ENCODE data around the gene FOSL2. TPM values are rescaled to one million over a fixed set of nuclear protein-coding genes. Genes with fewer than 3 reads are reported as not detected.
"Not testable (repeated sequence)": the region's sequence is repeated elsewhere in the genome, so short reads cannot be mapped to it uniquely, and the experiment has no call there.

FOSL2 gene
- total RNA-seq, 2 donors from 2014 or later = 44.5 to 52.5 TPM

GRCh38 chr2:28360718-28361293, 31.9 kb upstream of the FOSL2 start:
- Mint-ChIP-seq H3K4me1 (ENCODE audit: low read depth in 2 of 2) (peaks cover 62 to 69% of the 10 kb centered on the region in 2 donors), H3K4me3 (peak overlapping the region; percentile 62), H3K9me3 (no peaks in the 10 kb centered on the region), H3K36me3 (no peaks in the 10 kb centered on the region), H3K27me3 (no peaks in the 10 kb centered on the region), H3K27ac (peak overlapping the region; percentile 67 to 96)
- DNase-seq (ENCODE audit: low spot score) (peak; percentile 49), ATAC-seq (no peak)

GRCh38 chr2:28361991-28362710, 30.5 kb upstream of the FOSL2 start:
- peak overlapping the region; percentile 37 to 96 for H3K27ac Mint-ChIP-seq
- H3K36me3 Mint-ChIP-seq = no peaks in the 10 kb centered on the region
- H3K9me3 Mint-ChIP-seq = no peaks in the 10 kb centered on the region
- H3K4me3 Mint-ChIP-seq = peak overlapping the region; percentile 32
- H3K4me1 Mint-ChIP-seq (ENCODE audit: low read depth in 2 of 2) = peaks cover 71 to 77% of the 10 kb centered on the region in 2 donors
- ATAC-seq = no peak
- H3K27me3 Mint-ChIP-seq = no peaks in the 10 kb centered on the region
- DNase-seq (ENCODE audit: low spot score) = peak; percentile 25

- DNase-seq (ENCODE audit: low spot score) = peak; percentile 54
- no peak for ATAC-seq
- Mint-ChIP-seq H3K27me3 (no peaks in the 10 kb centered on the region), H3K9me3 (no peaks in the 10 kb centered on the region), H3K27ac (peak overlapping the region in 1 of 2 donors; percentile 96), H3K4me3 (no peak overlapping the region), H3K4me1 (ENCODE audit: low read depth in 2 of 2) (peaks cover 77 to 80% of the 10 kb centered on the region in 2 donors), H3K36me3 (no peaks in the 10 kb centered on the region)
Observed at GRCh38 chr2:28362991-28363521, 29.6 kb upstream of the FOSL2 start.

DNA sequence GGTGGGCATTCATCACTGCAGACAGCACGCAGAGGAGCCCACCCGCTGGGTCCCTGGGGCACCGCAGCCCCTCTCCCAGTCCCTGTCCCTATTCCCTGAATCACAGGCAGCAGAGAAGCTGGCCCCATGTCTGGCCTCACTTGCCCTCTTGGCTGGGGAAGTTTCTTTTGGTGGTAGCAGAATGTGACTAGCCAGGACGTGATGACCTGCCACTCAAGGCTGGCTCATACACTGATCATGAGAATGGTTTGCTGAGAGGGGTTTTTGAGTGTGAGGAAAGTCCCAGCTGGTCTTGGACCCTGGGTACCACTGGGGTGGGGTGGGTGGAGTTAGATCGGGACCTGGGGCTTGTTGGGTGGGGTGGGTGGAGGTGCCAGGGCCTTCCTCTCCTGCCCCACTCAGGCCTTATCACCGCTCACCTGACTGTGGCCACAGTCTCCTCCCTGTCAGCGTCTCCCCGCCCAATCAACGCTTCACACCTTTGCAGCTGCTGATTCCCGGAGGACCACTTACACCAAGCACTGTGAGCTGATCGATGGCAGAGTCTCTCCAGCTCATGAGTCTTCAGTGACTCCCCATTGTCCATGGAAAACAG, 28.9 kb upstream of the FOSL2 start:
- Mint-ChIP-seq H3K4me1 (ENCODE audit: low read depth in 2 of 2) (peaks cover 74 to 80% of the 10 kb centered on the region in 2 donors), H3K27ac (peak overlapping the region in 1 of 2 donors; percentile 76), H3K9me3 (no peaks in the 10 kb centered on the region), H3K27me3 (no peaks in the 10 kb centered on the region), H3K36me3 (no peaks in the 10 kb centered on the region), H3K4me3 (no peak overlapping the region)
- DNase-seq (ENCODE audit: low spot score) (no peak), ATAC-seq (no peak)

DNA sequence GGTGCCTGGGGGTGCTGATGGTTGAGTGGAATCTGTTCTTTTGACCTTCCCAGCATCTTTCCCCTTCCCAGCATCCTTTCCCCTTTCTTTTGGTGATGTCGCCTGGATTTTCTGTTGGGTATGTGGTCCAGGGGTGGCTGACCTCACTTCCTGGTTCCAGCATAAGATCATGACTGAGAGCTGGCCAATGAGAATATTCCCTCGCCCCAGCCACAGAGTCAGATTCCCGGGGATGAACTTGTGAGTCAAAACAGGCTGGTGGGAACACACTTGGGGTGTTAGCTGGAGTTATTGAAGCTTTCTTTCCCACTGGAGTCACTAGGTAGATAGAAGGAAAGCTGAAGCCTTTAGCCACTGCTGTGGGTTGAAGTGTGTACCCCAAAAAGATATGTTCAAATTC, 28.0 kb upstream of the FOSL2 start:
- DNase-seq (ENCODE audit: low spot score) (no peak), ATAC-seq (no peak)
- Mint-ChIP-seq H3K9me3 (no peaks in the 10 kb centered on the region), H3K4me3 (no peak overlapping the region), H3K27me3 (no peaks in the 10 kb centered on the region), H3K4me1 (ENCODE audit: low read depth in 2 of 2) (peaks cover 66 to 75% of the 10 kb centered on the region in 2 donors), H3K27ac (peak overlapping the region; percentile 33 to 76), H3K36me3 (no peaks in the 10 kb centered on the region)

- Mint-ChIP-seq H3K36me3 (no peaks in the 10 kb centered on the region), H3K9me3 (no peaks in the 10 kb centered on the region), H3K4me1 (ENCODE audit: low read depth in 2 of 2) (peaks cover 61 to 71% of the 10 kb centered on the region in 2 donors), H3K27ac (peak overlapping the region; percentile 33 to 76), H3K27me3 (no peaks in the 10 kb centered on the region), H3K4me3 (no peak overlapping the region)
- DNase-seq (ENCODE audit: low spot score) = no peak
- no peak for ATAC-seq
Observed at GRCh38 chr2:28365158-28365557, 27.5 kb upstream of the FOSL2 start.

GRCh38 chr2:28366149-28366495, 26.5 kb upstream of the FOSL2 start:
- ATAC-seq = no peak
- peaks cover 54 to 64% of the 10 kb centered on the region in 2 donors for H3K4me1 Mint-ChIP-seq (ENCODE audit: low read depth in 2 of 2)
- DNase-seq (ENCODE audit: low spot score) = no peak

DNA sequence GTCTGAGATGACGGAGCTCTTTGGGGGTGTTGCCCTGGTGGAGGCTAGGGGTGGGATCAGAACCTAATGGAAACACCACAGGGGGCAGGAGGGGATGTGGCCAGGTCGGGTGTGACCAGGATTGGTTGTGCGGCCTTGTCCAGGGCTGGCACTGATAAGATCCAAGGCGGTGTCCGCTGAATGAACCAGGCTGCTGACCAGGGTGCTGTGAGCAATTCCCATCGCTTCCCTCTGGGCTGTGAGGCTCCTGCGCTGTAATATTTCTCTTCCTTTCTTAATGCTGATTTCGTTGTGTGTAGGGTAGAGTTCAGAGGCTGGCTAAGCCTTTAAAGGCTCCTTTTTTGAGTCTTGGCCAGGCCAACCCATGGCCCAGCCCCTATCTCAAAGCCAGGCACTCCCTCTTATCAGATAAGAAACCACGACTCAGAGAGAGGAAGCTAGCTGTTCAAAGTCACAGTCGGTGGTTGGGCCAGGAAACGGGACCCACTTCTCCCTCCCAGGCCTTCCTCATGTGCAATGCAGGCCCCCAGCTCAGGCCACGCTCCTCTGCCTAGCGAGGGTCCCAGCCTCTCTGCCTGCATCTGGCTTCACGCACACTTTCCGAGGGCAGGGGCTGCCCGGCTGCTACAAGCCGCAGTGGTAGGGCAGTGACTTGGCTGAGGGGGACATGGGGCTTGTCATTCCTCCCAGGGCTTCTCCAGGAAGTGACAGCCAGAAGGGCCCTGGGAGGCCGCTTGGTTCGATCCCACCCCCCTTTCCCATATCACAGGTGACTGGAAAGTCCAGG, 26.0 kb upstream of the FOSL2 start:
- ATAC-seq (peak; percentile 62 to 85), DNase-seq (ENCODE audit: low spot score) (peak; percentile 66)
- Mint-ChIP-seq H3K36me3 (no peaks in the 10 kb centered on the region), H3K27ac (peak overlapping the region; percentile 87 to 90), H3K4me1 (ENCODE audit: low read depth in 2 of 2) (peaks cover 50 to 58% of the 10 kb centered on the region in 2 donors), H3K27me3 (no peaks in the 10 kb centered on the region), H3K9me3 (no peaks in the 10 kb centered on the region), H3K4me3 (peak overlapping the region; percentile 82)

More at GRCh38 chr2:28366149-28366495, 26.5 kb upstream of the FOSL2 start:
- peak overlapping the region; percentile 87 to 90 for H3K27ac Mint-ChIP-seq
- peak overlapping the region; percentile 82 for H3K4me3 Mint-ChIP-seq
- no peaks in the 10 kb centered on the region for H3K36me3 Mint-ChIP-seq
- no peaks in the 10 kb centered on the region for H3K9me3 Mint-ChIP-seq
- H3K27me3 Mint-ChIP-seq = no peaks in the 10 kb centered on the region

DNA sequence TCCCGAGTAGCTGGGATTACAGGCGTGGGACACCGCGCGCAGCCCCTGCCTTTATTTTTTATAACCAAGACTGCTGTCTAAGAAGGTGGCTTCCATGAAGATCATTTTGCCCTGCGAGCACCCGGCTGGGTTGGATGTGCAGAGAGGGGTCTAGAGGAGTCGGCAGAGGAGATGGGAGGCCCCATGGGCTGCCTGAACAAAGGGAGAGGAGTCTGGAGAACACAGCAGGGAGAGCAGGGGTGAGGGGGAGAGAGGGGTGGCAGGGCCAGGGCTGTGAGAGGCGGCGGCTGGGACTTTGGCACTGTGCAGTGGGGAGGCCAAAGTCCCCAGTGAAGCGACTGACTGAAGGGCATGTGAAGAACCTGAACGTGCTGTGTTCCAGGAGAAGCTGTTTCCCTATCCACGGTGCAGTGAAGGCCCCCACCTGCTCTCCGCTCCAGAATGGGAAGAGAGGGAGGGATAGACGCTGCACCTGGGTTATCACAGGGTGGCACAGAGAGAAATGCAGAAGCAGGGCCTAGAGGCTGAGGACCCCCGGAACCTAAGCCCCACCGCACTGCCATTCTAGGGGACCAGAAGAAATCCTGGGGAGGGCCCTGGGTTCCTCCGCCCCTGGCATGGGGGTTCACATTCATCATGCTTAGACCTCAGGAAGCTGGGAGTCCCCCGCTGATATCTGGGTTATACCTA, 24.8 kb upstream of the FOSL2 start:
- H3K4me1 Mint-ChIP-seq (ENCODE audit: low read depth in 2 of 2) = peaks cover 41 to 50% of the 10 kb centered on the region in 2 donors
- H3K36me3 Mint-ChIP-seq = no peaks in the 10 kb centered on the region
- ATAC-seq = no peak
- no peak for DNase-seq (ENCODE audit: low spot score)
- no peaks in the 10 kb centered on the region for H3K9me3 Mint-ChIP-seq
- H3K27me3 Mint-ChIP-seq = no peaks in the 10 kb centered on the region
- H3K4me3 Mint-ChIP-seq = no peak overlapping the region
- peak overlapping the region; percentile 87 to 90 for H3K27ac Mint-ChIP-seq

GRCh38 chr2:28368357-28368798, 24.3 kb upstream of the FOSL2 start:
- no peak overlapping the region for H3K4me3 Mint-ChIP-seq
- H3K27ac Mint-ChIP-seq = peak overlapping the region in 1 of 2 donors; percentile 87
- H3K27me3 Mint-ChIP-seq = no peaks in the 10 kb centered on the region
- H3K9me3 Mint-ChIP-seq = no peaks in the 10 kb centered on the region
- peaks cover 35 to 44% of the 10 kb centered on the region in 2 donors for H3K4me1 Mint-ChIP-seq (ENCODE audit: low read depth in 2 of 2)
- no peaks in the 10 kb centered on the region for H3K36me3 Mint-ChIP-seq
- ATAC-seq (no peak), DNase-seq (ENCODE audit: low spot score) (no peak)

DNA sequence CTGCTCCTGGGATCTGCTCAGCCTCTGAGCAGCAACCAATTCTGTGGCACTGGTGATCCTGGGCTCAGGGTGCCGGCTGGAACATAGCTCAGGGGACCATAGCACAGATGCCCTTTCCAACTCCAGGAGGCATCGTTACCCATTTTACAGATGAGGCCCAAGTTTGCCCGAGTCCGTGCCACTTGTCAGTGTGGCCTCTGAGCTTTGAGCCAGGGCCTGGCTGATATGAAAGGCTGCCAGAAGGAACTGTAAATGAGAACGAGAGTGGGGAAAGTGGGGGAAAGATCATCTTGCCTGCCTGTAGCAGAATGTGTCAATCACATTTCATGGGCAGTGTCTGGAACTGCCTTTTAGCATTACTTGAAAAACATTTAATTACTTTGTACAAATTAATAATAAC, 23.3 kb upstream of the FOSL2 start:
- peak overlapping the region in 1 of 2 donors; percentile 87 for H3K27ac Mint-ChIP-seq
- ATAC-seq (no peak), DNase-seq (ENCODE audit: low spot score) (no peak)
- no peaks in the 10 kb centered on the region for H3K9me3 Mint-ChIP-seq
- H3K36me3 Mint-ChIP-seq = no peaks in the 10 kb centered on the region
- H3K4me1 Mint-ChIP-seq (ENCODE audit: low read depth in 2 of 2) = peaks cover 26 to 39% of the 10 kb centered on the region in 2 donors
- no peaks in the 10 kb centered on the region for H3K27me3 Mint-ChIP-seq
- H3K4me3 Mint-ChIP-seq = no peak overlapping the region

DNA sequence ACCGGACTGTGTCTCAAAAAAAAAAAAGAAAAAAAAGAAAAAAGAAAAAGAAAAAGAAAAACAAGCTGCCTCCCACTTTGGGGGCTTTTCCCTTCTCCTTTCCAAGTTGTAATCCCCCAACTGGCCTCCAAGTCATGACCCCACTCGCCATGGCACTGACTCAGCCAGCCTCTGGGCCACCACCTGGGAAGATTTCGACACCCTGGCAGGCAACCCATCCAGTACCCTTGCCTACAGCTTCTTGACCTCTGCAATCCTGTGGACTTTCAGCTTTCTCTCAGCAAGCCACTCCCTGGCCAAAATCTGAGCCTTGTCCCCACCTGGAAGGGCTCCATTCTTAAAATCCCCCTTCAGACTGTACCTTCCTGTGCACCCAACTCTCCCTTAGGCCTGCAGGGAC, 22.3 kb upstream of the FOSL2 start:
- Mint-ChIP-seq H3K4me3 (no peak overlapping the region), H3K4me1 (ENCODE audit: low read depth in 2 of 2) (peaks cover 16 to 29% of the 10 kb centered on the region in 2 donors), H3K27ac (peak overlapping the region in 1 of 2 donors; percentile 51)

GRCh38 chr2:28371728-28372127, 20.9 kb upstream of the FOSL2 start:
- peaks cover 10 to 15% of the 10 kb centered on the region in 2 donors for H3K4me1 Mint-ChIP-seq (ENCODE audit: low read depth in 2 of 2)
- H3K4me3 Mint-ChIP-seq; H3K36me3 Mint-ChIP-seq; ATAC-seq; DNase-seq (ENCODE audit: low spot score); H3K27me3 Mint-ChIP-seq; H3K9me3 Mint-ChIP-seq; H3K27ac Mint-ChIP-seq: not testable (repeated sequence)

More for the DNA sequence above, 22.3 kb upstream of the FOSL2 start:
- ATAC-seq (no peak), DNase-seq (ENCODE audit: low spot score) (no peak)
- H3K36me3 Mint-ChIP-seq = no peaks in the 10 kb centered on the region
- no peaks in the 10 kb centered on the region for H3K27me3 Mint-ChIP-seq
- no peaks in the 10 kb centered on the region for H3K9me3 Mint-ChIP-seq
